NCI-H748 treated with DMSO at 0.1 percent for 48 hours (cell line): Measurements from ENCODE around the gene STK32B.
"Not testable (repeated sequence)": the region's sequence is repeated elsewhere in the genome, so short reads cannot be mapped to it uniquely, and the experiment has no call there.

ENCODE experiments used
- DNase-seq: peaks from one replicate; lab custom pipeline; 2025; lab: John Stamatoyannopoulos, UW

STK32B gene

DNA sequence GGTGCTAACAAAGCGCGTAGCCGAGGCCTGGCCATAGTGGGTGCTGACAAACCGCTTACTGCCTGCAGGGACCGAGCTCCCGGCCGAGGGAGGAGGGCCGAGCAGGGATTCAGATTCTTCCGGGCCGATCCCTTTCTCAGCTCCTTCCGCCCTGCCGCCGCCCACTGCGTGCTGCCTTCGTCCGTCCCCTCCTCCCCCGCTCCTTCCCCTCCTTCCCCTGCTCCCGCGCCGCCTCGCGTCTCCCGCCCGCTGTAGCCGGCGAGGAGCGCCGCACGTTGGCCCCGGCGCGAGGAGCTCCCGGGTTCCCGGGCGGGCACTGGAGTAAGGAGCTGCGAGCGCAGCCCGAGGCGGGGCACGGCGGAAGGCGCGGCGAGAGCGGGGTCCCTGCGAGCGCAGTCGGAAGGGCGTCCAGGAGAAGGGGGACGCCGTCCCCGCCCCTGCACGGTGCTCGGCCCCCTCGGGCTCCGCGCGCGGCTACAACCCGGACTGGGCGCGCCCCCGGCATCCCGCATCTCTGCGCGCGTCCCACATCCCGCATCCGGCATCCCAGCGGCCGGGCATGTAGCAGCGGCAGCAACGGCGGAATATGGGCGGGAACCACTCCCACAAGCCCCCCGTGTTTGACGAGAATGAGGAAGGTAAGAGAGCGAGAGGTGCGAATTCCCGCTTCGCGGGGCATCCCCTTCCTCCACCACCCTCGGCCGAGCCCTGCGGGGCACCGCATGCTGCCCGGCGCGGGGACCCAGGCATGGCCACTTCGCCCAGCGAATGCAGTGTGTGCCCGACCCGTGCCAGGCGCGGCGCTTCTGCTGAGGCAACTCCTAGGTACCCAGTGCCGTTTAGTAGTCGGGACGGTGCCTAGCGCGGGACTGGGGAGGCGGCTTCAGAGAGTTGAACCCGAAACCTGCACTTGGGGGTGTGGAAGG, at the start of gene STK32B:
Gene STK32B, plus strand, starts transcription at position 203 of the 926 bp plus-strand sequence.
- peak; percentile 2 for DNase-seq

DNA sequence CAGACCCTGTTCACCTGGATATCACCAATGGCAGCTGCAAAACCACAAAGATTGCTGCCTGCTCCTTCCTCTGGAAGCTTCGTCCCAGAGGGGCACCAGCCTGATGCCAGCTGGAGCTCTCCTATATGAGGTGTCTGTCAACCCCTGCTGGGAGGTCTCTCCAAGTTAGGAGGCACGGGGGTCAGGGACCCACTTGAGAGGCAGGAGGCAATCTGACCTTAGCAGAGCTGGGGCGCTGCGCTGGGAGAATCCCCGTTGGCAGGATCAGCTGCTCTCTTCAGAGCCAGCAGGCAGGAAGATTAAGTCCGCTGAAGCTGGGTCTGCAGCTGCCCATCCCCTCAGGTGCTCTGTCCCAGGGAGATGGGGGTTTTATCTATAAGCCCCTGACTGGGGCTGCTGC, 49.6 kb upstream of the STK32B start:
- not testable (repeated sequence) for DNase-seq

DNA sequence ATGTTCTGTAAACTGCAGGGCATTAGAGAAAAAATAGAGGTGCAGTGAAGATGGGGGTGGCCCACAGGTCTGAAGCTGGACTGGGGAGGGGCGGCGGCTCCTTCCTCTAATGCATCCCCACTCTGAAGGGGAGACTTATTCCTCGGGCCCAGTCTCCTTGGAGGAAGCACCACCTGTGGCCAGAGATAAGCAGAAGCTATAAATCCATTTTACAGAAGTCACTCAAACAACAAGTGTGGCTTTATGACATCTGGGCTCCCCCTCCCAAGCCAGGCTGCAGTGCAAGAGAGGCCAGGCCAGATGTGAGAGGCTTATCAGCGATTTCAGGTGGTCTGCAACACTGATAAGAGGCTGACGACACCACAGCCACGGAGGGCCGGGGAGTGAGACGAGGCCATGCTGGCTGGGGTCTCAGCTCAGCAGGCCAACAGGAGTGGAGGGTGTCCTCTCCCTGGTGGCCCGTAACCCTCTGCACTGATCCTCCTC, 47.9 kb upstream of the STK32B start:
- DNase-seq: no peak

DNA sequence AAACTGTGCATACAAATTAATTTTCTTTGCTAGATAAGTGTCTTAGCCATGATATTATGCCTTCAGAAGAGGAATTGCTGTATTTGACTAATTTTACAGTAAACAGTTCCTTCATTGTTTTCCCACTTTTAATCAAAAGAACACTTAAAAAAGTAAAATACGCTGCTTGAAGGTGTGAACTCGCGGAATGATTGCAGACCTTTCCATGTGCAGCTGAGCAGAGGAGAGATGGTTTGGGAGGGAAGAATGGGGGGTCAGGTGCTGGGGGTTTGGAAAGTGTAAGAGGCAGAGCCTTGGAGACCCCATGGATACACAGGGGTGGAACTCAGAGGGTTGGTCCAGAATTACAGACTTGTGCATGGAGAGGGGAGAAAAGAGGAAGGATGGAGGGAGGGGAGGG, 47.4 kb upstream of the STK32B start:
- DNase-seq: no peak

DNA sequence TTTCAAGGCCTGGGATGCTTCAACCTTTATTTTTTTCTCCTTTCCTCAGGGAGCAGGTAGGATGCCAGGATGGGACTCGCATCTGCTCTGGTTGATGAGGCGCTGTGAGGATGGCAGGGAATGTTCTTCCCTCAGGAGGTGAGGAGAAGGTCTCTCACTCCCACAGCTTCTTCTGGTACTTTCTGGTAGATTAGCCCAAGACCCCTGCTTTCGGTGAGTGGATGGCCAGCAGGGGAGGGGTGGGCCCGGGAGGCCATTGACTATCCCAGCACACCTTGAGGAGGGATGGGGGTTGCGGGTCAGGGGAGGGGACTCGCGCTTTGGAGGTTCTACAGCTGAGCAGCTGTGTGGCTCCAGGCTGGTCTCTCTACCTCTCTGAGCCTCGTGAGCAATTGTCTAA, 46.8 kb upstream of the STK32B start:
- no peak for DNase-seq

DNA sequence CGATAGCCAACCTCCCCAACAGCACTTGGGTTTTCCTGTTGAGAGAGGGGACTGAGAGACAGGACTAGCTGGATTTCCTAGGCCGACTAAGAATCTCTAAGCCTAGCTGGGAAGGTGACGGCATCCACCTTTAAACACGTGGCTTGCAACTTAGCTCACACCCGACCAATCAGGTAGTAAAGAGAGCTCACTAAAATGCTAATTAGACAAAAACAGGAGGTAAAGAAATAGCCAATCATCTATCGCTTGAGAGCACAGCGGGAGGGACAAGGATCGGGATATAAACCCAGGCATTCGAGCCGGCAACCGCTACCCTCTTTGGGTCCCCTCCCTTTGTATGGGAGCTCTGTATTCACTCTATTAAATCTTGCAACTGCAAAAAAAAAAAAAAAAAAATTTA, 44.3 kb upstream of the STK32B start:
- DNase-seq: not testable (repeated sequence)

DNA sequence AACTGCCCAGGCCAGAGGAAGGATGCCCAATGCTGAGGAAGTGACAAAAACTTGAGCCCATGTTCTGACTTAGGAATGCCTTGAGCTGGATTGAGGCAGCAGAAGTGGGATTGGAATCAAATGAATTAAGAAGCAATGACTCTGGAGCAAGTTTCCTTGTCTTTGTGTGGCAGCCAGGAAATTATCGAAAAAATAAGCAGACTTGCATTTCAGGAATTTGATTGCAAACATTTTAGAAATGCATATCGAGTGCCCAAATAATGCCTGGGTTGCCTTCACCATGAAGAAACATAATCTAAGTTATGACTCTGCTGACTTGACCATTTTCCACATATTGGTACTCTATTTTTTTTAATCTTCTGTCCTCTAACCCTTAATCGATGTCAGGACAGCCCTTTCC, 41.5 kb upstream of the STK32B start:
- DNase-seq: no peak

DNA sequence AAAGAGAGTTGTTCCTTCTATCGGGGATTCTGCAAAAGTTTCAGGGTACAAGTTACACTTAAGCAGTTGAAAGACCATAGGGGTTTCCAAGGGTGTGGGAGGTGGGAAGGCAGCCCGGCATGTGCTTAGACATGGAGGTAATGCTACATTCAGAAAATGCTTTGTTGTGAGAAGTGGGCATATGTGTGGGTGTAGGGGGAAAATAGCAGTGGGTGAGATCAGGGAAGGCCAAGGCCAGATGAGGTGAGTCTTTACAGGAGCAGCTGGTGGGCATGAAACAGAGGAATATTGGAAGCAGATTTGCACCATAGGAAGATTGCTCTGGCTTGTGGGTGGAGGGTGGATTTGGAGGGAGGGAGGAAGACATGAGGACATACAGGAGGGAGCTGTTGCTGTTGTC, 40.3 kb upstream of the STK32B start:
- no peak for DNase-seq

DNA sequence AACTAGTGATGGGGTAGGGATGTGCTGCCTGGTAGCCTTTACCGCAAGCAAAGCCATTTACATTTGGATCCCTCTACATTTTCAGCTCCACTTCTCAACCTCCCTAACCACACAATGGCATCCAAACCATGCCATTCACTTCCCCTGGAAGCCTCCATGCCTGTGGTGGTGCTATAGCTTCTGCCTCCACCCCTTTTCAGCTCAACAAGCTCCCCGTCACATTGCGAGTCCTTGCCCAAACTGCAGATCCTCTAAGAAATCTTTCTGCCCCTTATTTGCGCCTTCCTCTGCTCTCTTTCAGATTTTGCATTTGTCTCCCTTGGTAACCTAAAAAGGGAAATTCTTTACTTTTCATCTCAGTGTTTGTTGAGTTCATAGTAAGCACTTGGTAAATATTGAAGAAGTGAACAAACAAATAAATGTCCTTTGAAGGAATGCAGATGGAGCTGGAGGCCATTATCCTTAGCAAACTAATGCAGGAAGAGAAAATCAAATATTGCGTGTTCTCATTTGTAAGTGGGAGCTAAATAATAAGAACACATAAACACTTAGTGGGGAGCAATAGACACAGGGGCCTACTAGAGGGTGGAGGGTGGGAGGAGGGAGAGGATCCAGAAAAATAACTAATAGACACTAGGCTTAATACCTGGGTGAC, 38.9 kb upstream of the STK32B start:
- no peak for DNase-seq

DNA sequence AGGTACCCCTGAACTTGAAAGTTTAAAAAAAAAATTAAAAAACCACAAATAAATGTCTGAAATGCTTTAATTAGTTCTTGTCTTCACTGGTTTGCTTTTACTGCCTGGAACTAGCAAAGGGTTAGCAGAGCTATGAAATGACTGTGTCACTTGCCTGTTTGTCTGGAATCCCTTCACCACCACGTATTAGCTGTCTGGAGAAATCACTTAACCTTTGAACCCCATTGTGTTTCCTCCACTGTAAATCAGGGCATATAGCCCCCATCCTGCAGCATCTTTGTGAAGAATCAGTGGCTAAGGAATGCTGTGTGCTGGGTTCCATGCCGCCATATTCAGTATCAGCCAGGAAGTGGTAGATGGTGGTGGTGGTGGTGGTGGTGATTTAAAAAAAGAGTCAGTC, 38.3 kb upstream of the STK32B start:
- DNase-seq: no peak

DNA sequence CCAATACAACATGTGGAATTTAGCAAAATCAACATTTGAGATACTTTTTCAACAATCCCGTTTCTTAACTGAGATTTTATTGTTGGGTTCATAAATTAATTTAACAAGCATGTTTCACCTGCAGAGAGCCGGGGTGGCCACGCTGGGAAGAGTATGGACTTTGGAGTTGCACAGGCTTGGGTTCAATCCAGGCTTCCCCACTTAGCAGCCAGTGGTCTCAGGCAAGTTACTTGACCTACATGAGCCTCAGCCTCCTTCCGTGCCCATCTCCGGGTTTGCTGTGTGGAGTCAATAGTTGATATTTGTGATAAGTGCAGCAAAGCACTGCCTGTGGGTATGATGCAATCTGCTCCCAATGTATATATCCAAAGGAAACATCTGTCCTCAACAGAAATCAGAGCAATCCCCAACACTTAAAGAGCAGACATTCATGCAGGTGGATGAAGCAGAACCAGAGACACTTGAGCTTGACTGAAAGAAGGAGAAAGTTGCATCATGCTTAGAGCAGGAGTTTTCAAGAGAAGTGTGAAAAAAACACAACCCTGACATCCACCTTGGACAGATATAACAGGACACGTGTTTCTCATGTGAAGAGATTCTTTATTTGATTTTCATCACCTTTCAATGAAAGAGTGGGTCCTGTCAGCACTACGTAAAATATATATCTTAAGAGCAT, 37.1 kb upstream of the STK32B start:
- no peak for DNase-seq

DNA sequence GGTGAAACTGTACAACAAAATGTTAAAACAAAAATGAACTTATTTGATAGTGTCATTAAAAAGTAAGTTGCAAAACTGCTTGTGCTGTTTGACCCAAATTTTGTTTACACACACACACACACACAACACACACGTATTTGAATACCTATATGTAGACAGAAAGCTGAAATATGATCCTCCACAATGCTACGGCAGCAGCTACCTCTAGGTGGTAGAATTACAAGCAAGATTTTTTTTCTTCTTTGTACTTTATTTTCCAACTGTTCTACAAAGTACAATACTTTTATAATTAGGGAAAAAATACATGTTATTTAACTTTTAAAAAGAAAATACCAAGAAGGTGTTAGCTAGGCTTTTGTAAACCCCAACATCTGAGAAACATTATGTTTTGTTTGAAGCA, 33.2 kb upstream of the STK32B start:
- no peak for DNase-seq

DNA sequence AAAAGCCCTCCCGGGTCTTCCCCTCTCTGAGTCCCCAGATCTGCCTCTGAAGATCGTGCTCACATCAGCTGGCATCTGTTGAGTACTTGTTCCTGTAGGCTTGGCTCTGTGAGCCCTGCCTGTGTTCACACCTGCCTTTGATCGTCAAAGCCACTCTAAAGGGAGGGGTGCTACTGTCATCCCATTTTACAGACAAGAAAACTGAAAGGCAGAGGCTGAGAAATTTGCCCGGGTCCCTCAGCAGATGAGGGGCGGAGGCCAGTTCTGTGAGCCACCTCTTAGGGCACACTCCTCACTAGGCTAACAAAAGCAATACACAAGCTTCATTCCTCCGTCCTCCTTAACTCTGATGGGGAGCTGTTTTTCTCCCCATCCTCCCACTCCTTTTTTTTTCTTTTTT, 32.7 kb upstream of the STK32B start:
- no peak for DNase-seq

DNA sequence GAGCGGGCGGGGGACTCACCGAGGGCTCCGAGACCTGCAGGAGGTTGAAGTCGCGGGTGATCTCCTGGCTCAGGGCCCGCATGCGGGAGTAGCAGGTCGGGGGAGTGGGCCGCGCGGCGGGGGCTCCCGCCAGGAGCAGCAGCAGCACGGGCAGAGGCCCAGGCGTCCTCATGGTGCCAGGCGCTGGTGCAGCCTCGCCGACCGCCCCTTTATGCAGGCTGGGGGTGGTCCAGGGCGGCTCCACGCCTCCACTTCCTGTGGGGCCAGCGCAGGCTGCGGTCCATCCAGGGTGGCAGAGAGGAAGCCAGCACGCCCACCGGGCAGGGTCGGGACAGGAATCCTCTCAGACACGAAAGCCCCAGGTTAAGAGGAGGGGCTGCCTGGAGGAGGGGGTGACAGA, 32.0 kb upstream of the STK32B start, which contains the start of gene CYTL1:
Gene CYTL1, minus strand, starts transcription at position 185 of the 400 bp plus-strand sequence. Its CDS starts 13 bp downstream, at position 172.
- no peak for DNase-seq

DNA sequence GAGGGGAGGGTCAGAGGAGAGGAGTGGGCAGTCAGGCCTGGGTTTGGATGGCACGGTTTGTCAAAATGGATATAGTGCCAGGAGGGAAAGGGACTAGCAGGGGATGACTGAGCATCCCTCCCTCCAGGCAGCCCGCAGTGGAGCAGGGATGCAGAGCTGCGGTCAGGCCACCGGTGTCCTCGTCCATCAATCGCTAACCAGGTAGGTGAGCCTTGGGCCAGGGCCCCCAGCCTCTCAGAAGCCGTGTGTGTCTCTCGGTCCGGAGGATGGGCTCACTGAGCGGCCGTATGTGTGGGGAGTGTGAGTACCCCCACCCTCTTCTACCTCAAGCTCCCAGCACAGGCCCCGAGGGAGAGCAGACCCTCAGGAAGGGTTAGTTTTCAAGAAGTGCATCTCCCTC, 31.5 kb upstream of the STK32B start:
- DNase-seq: no peak

DNA sequence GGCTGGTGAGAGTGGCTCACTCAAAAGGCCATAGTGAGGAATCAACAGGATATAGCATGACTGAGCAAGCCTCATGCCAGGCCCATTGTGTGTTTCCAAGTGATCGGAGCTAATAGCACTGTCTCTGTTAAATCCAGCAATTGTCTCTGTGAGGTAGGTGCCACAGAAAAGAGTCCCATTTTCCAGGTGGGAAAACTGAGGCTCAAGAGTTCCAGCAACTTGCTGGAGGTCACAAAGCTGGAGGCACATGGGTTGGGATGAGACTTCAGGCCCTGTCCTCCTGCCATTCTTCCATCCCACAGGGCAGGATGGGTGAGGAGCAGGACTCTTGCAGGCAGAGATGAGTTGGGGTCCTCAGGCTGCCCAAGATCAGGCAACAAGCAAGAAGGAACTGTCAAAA, 30.9 kb upstream of the STK32B start:
- DNase-seq: no peak

DNA sequence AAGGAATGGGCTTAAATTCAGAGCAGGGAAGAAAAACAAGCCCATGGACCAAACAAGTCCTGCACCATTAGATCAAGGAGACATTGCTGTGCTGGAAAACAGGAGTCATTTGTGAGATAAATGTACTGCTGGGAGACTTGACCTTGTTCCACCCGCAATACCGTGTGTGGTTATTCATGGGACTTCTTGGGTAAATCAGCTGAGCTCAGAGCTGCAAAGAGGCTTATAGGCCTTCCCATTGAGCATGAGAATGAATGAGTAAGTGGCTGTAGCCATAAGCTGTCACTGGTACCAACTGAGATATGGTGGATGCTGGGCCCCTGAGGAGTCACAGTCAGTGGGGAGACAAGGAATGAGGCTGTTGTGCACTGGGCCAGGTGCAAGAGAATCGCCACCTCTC, 29.7 kb upstream of the STK32B start:
- no peak for DNase-seq

DNA sequence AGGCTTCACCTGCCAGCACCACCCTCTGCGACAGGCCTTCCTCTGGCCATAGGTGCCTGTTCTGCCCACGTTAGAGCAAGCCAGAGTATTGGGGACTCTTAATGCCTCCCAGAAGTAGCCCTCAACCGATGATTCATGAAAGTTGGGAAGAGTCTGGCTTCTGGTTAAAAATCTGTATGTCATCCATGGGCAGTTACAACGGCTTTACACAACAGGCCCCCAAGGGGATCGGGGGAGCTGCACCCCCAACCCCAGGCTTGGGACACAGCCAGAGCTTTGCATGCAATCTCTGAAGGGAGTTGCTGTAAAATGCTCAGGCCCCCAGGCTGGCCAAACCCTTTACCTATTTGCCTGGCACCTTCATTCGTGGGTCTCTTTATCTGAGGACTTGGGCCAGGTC, 26.6 kb upstream of the STK32B start:
- no peak for DNase-seq

DNA sequence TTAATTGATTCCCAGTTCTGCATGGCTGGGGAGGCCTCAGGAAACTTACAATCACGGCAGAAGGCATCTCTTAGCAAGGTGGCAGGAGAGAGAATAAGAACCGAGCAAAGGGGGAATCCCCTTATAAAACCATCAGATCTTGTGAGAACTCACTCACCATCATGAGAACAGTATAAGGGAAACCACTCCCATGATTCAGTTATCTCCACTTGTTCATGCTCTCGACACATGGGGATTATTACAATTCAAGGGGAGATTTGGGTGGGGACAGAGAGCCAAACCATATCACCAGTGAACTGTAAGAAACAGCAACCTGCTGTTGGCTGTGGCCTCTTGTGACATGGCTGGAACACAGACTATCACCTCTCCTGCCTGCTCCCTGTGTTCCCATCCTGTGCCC, 24.9 kb upstream of the STK32B start:
- no peak for DNase-seq

DNA sequence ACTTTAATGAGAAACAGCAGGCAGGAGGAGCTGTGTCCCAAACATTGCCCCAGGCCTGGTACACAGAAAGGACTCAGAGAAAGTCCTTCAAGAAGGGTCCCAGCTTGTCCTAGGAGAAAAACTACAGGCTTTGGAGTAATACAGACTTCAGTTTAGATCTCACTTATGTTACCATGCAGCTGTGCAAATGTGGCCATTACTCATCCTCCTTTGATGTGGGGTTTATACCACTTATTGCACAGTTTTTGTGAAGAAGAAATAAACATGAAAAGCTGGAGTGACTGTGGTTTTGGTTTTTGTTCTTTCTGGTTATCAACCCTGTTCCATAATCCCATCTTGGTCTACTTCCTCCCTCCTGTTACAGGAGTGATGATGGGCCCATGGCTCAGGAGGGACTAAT, 23.9 kb upstream of the STK32B start:
- DNase-seq: no peak

DNA sequence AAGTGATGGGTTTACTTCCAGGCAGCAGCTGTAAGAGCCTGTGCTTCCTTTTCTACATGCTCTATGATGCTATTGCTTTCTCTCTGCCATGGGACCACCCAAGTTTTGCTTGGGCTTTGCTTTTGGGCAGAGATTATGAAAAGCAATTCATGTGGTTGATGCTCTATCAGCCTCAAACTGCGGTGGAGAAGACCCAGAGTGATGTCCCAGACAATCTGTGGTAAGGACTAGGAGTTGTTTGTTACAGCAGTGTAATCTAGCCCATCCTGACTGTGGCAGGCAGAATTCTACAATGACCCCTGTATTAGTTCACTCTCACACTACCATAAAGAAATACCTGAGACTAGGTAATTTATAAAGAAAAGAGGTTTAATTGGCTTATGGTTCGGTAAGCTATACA, 22.8 kb upstream of the STK32B start:
- DNase-seq: no peak

DNA sequence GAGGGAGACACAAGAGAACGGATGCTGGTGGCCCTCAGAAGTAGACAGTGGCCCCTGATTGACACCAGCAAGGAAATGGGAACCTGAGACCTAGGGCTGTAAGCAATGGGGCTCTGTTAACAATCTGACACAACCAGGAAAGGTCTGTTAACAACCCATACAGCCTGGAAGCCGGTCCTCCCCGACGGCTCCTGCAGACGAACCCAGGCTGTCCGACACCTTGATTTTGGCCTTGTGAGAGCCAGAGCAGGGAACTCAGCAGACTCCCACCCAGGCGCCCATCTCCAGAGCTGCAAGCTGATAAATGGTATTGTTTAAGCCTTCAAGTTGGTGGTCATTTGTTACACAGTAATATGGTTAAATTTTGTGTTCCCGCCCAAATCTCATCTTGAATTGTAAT, 21.8 kb upstream of the STK32B start:
- DNase-seq: no peak

DNA sequence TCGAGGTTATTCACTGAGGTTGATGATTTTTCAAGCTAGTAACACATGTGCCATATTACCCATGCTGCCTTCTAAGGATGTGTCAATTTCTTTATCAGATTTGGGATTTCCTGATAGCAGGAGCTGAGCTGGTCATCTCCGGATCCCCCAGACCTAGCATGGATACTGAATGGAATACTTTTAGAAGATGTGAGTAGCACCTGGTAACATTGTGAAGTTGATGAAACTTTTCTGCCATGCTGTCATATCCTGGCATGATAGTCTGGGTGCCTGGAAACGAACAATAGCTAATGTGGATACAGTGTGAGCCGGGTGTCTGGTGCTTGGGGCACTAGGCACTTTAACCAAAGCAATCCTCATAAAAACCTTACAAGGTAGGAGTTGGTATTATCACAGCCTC, 21.1 kb upstream of the STK32B start:
- DNase-seq: no peak
